ENCODE measurements around the gene ZNF70.

- TF ChIP-seq EP300 (IDR thresholded peaks at IDR 0.05; ENCODE audit: borderline replicate concordance in 1 of 2, low read depth in 1 of 2, low read length in 1 of 2) (no peak), TAF1 (IDR thresholded peaks at IDR 0.05; ENCODE audit: borderline replicate concordance, low read depth, low read length) (no peak), USF1 (IDR thresholded peaks at IDR 0.05; ENCODE audit: borderline replicate concordance, low read depth) (no peak)
Observed at GRCh38 chr22:23696326-23696851, 54.5 kb downstream of the ZNF70 start.
